Measurements from ENCODE around the gene NBEA.

The NBEA gene

DNA sequence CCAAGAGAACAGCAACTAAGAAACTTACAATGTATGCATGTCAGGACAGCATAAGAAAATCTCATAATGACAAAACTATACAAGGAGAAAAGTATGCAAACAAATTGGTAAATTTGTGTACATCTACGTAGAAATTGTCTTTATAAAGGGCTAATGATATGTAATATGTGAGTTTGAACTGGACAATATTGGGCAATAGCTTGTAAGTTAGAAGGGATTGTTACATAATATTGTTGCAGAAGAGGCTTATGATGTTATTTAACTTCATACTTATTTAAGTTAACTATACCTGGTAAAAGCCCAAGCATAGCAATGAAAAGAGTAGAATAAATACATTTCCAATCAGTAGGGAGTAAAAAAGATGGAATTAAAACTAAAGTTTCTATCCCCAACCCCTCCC is 400.4 kb downstream of the NBEA start:
- in situ Hi-C loops (cut with MboI; ENCODE audit: low pct_unique_long_range_greater_than_20kb, low sequenced_read_pairs, unreplicated experiment), result no loop called here
- no peak for DNase-seq (ENCODE audit: low spot score)
- TF ChIP-seq, protein P1, sequence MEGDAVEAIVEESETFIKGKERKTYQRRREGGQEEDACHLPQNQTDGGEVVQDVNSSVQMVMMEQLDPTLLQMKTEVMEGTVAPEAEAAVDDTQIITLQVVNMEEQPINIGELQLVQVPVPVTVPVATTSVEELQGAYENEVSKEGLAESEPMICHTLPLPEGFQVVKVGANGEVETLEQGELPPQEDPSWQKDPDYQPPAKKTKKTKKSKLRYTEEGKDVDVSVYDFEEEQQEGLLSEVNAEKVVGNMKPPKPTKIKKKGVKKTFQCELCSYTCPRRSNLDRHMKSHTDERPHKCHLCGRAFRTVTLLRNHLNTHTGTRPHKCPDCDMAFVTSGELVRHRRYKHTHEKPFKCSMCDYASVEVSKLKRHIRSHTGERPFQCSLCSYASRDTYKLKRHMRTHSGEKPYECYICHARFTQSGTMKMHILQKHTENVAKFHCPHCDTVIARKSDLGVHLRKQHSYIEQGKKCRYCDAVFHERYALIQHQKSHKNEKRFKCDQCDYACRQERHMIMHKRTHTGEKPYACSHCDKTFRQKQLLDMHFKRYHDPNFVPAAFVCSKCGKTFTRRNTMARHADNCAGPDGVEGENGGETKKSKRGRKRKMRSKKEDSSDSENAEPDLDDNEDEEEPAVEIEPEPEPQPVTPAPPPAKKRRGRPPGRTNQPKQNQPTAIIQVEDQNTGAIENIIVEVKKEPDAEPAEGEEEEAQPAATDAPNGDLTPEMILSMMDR (IDR thresholded peaks at IDR 0.05; ENCODE audit: extremely low read depth, insufficient read depth, missing control alignments), result no peak

DNA sequence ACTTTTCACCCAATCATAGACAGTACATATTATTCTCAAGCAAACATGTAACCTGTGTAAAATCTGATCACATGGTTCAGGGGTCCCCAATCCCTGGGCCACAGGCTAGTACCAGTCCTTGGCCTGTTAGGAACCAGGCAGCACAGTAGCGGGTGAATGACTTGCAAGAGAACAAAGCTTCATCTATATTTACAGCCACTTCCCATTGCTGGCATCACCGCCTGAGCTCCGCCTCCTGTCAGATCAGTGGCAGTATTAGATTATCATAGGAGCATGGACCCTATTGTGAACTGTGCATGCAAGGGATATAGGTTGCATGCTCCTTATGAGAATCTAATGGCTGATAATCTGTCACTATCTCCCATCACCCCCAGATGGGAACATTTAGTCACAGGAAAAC is 401.3 kb downstream of the NBEA start:
- in situ Hi-C loops (cut with MboI; ENCODE audit: low pct_unique_long_range_greater_than_20kb, low sequenced_read_pairs, unreplicated experiment), result no loop called here
- TF ChIP-seq, protein P1 (IDR thresholded peaks at IDR 0.05; ENCODE audit: extremely low read depth, insufficient read depth, missing control alignments), result no peak
- DNase-seq (ENCODE audit: low spot score), result no peak

DNA sequence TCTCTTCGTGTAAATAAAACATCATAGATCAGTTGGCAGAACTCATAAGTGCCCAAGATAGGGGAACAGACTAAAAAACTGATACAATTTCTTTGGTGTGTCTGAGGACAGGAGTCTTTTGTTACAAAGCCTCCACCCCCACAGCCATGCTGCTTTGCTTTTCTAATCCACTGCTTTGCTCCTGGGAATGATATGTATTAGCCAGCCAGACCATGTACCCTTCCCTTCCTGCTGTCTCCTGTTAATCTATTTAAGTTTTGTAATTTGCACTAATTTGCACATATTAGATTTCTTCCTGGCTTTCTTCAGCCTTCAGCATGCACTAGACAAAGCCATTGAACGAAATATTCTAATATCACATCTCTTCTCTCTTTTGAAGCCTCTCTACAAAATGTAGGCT is 403.9 kb downstream of the NBEA start:
- TF ChIP-seq, protein P1 (IDR thresholded peaks at IDR 0.05; ENCODE audit: extremely low read depth, insufficient read depth, missing control alignments), result no peak
- no peak for DNase-seq (ENCODE audit: low spot score)

DNA sequence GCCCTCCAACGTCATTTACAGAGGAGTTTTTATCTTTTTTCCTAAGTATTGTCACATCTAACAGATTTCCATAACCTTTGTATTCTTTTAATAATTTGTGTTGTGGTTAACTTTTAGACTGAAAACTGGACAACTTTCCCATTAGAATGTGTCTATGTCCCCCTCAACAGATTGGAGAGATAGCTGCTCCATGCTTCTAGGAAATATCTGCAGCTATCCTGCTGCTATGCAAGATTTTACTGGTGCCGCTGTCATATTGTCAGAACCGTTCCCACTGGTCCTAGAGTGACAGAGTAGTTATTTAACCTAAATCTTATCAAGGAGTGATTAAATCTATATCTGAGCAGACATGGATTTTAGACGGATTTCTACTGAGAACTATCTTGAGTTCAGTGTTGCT is 404.4 kb downstream of the NBEA start:
- in situ Hi-C loops (cut with MboI; ENCODE audit: low pct_unique_long_range_greater_than_20kb, low sequenced_read_pairs, unreplicated experiment), result no loop called here
- TF ChIP-seq, protein P1 (IDR thresholded peaks at IDR 0.05; ENCODE audit: extremely low read depth, insufficient read depth, missing control alignments), result no peak
- no peak for DNase-seq (ENCODE audit: low spot score)

More for the DNA sequence above, 403.9 kb downstream of the NBEA start:
- in situ Hi-C loops (cut with MboI; ENCODE audit: low pct_unique_long_range_greater_than_20kb, low sequenced_read_pairs, unreplicated experiment), result no loop called here

DNA sequence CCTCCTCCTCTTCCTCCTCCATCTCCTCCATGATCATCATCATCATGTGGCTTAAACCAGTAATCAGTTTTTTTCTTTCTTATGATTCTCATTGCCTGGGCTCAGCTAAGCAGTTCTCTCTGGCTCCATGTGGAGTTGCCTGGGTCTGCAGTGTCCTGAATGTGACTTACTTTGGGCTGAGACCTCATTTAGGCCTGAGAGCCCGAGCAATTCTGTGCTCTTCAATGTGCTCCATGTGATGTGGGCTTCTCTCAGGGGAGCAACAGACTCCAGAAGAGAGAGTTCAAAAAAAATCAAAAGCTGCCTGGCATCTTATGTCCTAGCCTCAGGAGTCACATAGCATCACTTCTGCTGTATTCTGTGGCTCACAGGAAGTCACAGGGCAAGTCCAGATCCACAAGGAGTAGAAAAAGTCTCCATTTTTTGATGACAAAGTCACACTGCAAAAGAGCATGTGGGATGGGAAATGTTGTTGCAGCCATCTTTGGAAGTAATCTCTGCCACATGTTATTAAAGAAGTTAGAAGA is 405.7 kb downstream of the NBEA start:
- DNase-seq (ENCODE audit: low spot score), result no peak
- in situ Hi-C loops (cut with MboI; ENCODE audit: low pct_unique_long_range_greater_than_20kb, low sequenced_read_pairs, unreplicated experiment), result no loop called here
- TF ChIP-seq, protein P1 (IDR thresholded peaks at IDR 0.05; ENCODE audit: extremely low read depth, insufficient read depth, missing control alignments), result no peak

DNA sequence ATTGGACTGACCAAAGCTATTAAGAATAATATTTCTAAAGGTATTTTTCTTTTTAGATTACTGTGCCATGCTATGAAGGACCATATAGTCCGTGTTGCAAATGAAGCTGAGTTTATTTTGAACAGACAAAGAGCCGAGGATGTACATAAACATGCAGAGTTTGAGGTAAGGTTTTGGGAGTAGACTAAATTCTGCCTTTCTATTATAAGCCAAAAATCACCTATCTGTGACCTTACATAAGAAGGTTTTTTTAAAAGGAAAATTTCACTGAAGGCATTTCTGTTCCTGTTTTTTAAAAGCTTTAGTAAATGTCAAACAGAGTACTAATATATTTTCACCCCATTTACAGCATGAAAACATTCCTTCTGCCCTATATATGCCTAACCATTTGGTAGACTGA is 407.0 kb downstream of the NBEA start:
- TF ChIP-seq, protein P1 (IDR thresholded peaks at IDR 0.05; ENCODE audit: extremely low read depth, insufficient read depth, missing control alignments), result no peak
- in situ Hi-C loops (cut with MboI; ENCODE audit: low pct_unique_long_range_greater_than_20kb, low sequenced_read_pairs, unreplicated experiment), result no loop called here
- no peak for DNase-seq (ENCODE audit: low spot score)
